AG04449 (cell line): Measurements from ENCODE around the gene AGAP3.
"Not testable (repeated sequence)": the region's sequence is repeated elsewhere in the genome, so short reads cannot be mapped to it uniquely, and the experiment has no call there.

ENCODE experiments used
- CTCF ChIA-PET: fragments of 350-600 bp; formaldehyde crosslinking; extraction: SDS; loops from one replicate; lab custom pipeline; 2021; ENCODE audit warnings: antibody characterized with exemption; lab: Yijun Ruan, JAX
- POLR2A ChIA-PET: fragments of 400-600, 350-600 bp; formaldehyde crosslinking; extraction: SDS; loops from one replicate; lab custom pipeline; 2020; ENCODE audit warnings: antibody characterized with exemption, inconsistent platforms; lab: Yijun Ruan, JAX
- DNase-seq: peaks from one replicate; pipeline ENCODE4 v3.0.0-alpha.2; 2010; ENCODE audit warnings: low read depth, low spot score
- H3K4me3 ChIP-seq: 2 replicates; pipeline ENCODE4 v1.5.1; 2011; ENCODE audit warnings: low read depth, mild to moderate bottlenecking, control low read depth, low read length
- TF ChIP-seq, protein P1 (sequence below): IDR thresholded peaks from one replicate; pipeline ENCODE4 v1.5.1; 2011; ENCODE audit warnings: mild to moderate bottlenecking, moderate library complexity, low read length, control low read depth, inconsistent platforms; ENCODE audit not compliant: insufficient read depth; ENCODE audit errors: missing control alignments

Gene AGAP3

DNA sequence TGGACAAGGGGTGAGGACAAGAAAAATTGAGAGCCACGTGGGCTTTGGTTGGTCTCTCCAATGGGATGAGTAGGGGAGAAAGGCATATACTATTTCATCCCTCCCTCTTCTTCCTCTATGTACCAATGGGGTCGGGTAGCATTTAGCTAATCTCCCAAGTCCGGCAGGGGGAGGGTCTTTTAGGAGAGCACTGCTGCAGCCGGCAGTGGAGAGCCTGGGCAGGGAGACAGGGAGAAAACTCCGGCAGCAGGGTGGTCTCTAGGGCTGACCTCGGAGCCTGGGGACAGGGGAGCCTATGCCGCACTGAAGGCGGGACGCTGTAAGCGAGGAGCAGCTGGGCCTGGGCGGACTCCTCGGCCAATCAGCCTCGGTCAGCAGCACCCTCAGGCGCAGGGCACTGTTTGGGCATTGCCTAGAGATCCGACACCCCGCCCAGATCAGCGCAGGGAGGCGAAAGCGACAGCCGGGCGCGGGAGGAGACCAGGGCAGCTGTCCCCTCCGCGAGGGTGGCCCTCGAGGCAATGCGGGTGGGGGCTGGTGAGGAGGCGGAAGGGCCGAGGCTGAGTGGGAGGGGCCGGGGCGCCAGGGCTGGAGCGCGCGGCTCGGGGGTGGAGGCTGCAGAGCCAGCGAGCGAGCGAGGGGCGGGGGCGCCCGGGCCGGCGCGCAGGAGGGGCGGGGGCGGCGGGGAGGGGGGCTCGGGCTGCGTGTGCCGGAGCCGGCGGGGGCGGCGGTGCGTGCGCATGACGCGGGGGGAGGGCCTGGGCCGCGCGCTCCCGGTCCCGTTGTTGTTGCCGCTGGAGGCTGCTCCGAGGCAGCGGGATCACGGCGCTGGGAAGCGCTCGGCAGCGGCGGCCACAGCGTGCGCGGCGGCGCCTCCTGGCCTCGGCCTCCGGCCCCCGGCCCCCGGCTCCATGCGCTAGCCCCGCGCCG, at the start of gene AGAP3:
TSS of gene AGAP3 (plus strand) at position 785 of the 930 bp plus-strand sequence. CDS start 267 bp downstream, outside the sequence.
- CTCF ChIA-PET: interaction anchor here (0.7 to 19.2 kb wide), 7 partner anchors 10 to 76 kb away, joined by 3 to 347 read pairs (median 4); no protein-coding TSS in a partner anchor
- TF ChIP-seq, protein P1, sequence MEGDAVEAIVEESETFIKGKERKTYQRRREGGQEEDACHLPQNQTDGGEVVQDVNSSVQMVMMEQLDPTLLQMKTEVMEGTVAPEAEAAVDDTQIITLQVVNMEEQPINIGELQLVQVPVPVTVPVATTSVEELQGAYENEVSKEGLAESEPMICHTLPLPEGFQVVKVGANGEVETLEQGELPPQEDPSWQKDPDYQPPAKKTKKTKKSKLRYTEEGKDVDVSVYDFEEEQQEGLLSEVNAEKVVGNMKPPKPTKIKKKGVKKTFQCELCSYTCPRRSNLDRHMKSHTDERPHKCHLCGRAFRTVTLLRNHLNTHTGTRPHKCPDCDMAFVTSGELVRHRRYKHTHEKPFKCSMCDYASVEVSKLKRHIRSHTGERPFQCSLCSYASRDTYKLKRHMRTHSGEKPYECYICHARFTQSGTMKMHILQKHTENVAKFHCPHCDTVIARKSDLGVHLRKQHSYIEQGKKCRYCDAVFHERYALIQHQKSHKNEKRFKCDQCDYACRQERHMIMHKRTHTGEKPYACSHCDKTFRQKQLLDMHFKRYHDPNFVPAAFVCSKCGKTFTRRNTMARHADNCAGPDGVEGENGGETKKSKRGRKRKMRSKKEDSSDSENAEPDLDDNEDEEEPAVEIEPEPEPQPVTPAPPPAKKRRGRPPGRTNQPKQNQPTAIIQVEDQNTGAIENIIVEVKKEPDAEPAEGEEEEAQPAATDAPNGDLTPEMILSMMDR: no peak
- POLR2A ChIA-PET: interaction anchor here (0.6 to 1.1 kb wide), 4 partner anchors 9 to 83 kb away, joined by 3 to 5 read pairs (median 4); partner anchors contain the start of gene ABCB8
- peak within 1 kb of the TSS; percentile 75 for H3K4me3 ChIP-seq
- no peak for DNase-seq

DNA sequence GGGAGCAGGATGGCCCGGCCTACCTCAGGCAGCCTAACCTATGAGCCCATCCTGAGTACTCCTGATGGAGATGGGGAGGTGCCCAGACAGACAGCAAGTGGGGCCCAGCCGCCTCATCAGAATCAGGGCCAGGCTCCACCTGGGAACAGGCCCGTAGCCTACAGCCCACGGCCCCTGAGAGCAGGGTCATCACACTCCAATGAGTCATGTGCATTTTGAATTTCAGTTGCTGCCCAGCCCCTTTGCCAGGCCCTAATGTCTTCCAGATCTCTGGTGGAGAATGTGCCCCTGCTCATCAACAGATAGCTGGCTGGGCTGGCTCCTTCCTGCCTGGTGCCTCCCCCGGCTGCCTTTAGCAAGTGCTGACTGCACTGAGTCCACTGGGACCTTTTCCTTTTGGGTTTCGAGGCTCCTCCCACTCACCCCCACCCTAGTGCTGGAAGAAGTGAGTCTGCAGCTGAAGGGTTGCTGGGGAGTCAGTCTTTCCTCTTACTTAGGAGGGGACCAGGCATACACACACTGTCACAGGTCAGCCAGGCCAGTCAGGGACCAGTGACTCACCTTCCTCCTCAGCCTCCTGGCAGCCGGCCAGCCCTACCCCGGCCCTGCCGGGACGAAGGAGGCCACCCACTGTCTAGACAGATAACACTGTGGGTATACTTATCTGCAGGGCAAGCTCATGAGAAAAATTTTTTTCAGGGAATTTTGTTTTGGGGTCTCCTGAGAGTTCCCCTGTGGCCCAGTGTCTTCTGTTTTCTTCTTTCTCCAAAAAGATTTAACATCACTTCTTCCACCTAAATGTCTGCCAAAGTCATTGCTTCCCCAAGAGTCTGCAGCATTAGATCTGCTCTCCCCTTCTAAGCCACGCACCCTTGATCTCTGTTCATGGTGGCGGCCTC, 47.1 kb upstream of the AGAP3 start:
- TF ChIP-seq, protein P1: no peak
- POLR2A ChIA-PET: interaction anchor here (0.8 to 1.4 kb wide), 6 partner anchors 11 to 1892 kb away, joined by 3 to 13 read pairs (median 4); partner anchors contain the start of genes ABCB8 and ZNF398
- CTCF ChIA-PET: interaction anchor here (0.8 to 2.6 kb wide), 8 partner anchors 11 to 76 kb away, joined by 3 to 15 read pairs (median 4); partner anchors contain the start of genes ABCB8 and SLC4A2
- H3K4me3 ChIP-seq: no peak overlapping the region
- no peak for DNase-seq

GRCh38 chr7:151039850-151040548, 46.3 kb upstream of the AGAP3 start:
- no peak for DNase-seq
- no peak overlapping the region for H3K4me3 ChIP-seq
- TF ChIP-seq, protein P1: no peak
- POLR2A ChIA-PET: interaction anchor here (1.0 to 1.2 kb wide), 4 partner anchors 11 to 79 kb away, joined by 3 to 13 read pairs (median 6); partner anchors contain the start of gene ABCB8
- CTCF ChIA-PET: interaction anchor here (1.0 to 2.6 kb wide), 5 partner anchors 19 to 73 kb away, joined by 3 to 15 read pairs (median 5); partner anchors contain the start of gene SLC4A2

GRCh38 chr7:151040616-151041375, 45.5 kb upstream of the AGAP3 start:
- H3K4me3 ChIP-seq: no peak overlapping the region
- ChIA-PET POLR2A (no interaction called here), CTCF (interaction anchor here (2.1 kb wide), 1 partner anchor 22 kb away, joined by 7 read pairs; no protein-coding TSS in a partner anchor)
- TF ChIP-seq, protein P1: no peak
- DNase-seq: no peak

DNA sequence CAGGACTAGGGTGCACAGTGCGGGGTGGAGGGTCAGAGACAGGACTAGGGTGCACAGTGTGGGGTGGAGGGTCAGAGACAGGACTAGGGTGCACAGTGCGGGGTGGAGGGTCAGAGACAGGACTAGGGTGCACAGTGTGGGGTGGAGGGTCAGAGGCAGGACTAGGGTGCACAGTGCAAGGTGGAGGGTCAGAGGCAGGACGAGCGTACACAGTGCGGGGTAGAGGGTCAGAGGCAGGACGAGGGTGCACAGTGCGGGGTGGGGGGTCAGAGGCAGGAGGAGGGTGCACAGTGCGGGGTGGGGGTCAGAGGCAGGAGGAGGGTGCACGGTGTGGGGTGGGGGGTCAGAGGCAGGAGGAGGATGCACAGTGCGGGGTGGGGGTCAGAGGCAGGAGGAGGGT, 42.8 kb upstream of the AGAP3 start:
- H3K4me3 ChIP-seq, POLR2A ChIA-PET, CTCF ChIA-PET, DNase-seq: not testable (repeated sequence)
